ENCODE results near the gene BEND6. TPM values are rescaled to one million over a fixed set of nuclear protein-coding genes. Genes with fewer than 3 reads are reported as not detected.
"Not testable (repeated sequence)": the region's sequence is repeated elsewhere in the genome, so short reads cannot be mapped to it uniquely, and the experiment has no call there.

Gene BEND6
- total RNA-seq, 2 donors from 2014 or later: 0.53 TPM; not detected in 1

- ATAC-seq: peak; percentile 27
- intact Hi-C loops (cut with DNase I, micrococcal nuclease): no loop called here
Observed at GRCh38 chr6:56961151-56961550, 6.2 kb downstream of the BEND6 start.

GRCh38 chr6:56962441-56962840 lies 7.5 kb downstream of the BEND6 start:
- ATAC-seq (no peak), DNase-seq (no peak)
- intact Hi-C loops (cut with DNase I, micrococcal nuclease): no loop called here

More at GRCh38 chr6:56961151-56961550, 6.2 kb downstream of the BEND6 start:
- no peak for DNase-seq

- ATAC-seq (no peak), DNase-seq (no peak)
- intact Hi-C loops (cut with DNase I, micrococcal nuclease): no loop called here
Observed at GRCh38 chr6:56963043-56963442, 8.1 kb downstream of the BEND6 start.

GRCh38 chr6:56963793-56964192 lies 8.9 kb downstream of the BEND6 start:
- no peak for ATAC-seq
- intact Hi-C loops (cut with DNase I, micrococcal nuclease): no loop called here
- DNase-seq: no peak

GRCh38 chr6:56965126-56965525 lies 10.2 kb downstream of the BEND6 start:
- ATAC-seq: no peak
- intact Hi-C loops (cut with DNase I, micrococcal nuclease): no loop called here
- DNase-seq: no peak

GRCh38 chr6:56970849-56971248 lies 15.9 kb downstream of the BEND6 start:
- intact Hi-C loops (cut with DNase I, micrococcal nuclease): no loop called here
- no peak for DNase-seq
- no peak for ATAC-seq

GRCh38 chr6:56977192-56977591 lies 22.3 kb downstream of the BEND6 start:
- ATAC-seq (no peak), DNase-seq (no peak)

GRCh38 chr6:56978530-56978929 lies 23.6 kb downstream of the BEND6 start:
- DNase-seq (no peak), ATAC-seq (no peak)
- intact Hi-C loops (cut with DNase I, micrococcal nuclease): no loop called here

More at GRCh38 chr6:56977192-56977591, 22.3 kb downstream of the BEND6 start:
- intact Hi-C loops (cut with DNase I, micrococcal nuclease): no loop called here

- ATAC-seq (no peak), DNase-seq (no peak)
- intact Hi-C loops (cut with DNase I, micrococcal nuclease): no loop called here
Observed at GRCh38 chr6:56984361-56984760, 29.5 kb downstream of the BEND6 start.

- no peak for DNase-seq
- intact Hi-C loops (cut with DNase I, micrococcal nuclease): no loop called here
- no peak for ATAC-seq
Observed at GRCh38 chr6:56984884-56985283, 30.0 kb downstream of the BEND6 start.

GRCh38 chr6:56986611-56987010 lies 31.7 kb downstream of the BEND6 start:
- ATAC-seq (no peak), DNase-seq (no peak)
- intact Hi-C loops (cut with DNase I, micrococcal nuclease): no loop called here

- no peak for ATAC-seq
- DNase-seq: no peak
- intact Hi-C loops (cut with DNase I, micrococcal nuclease): no loop called here
Observed at GRCh38 chr6:56988145-56988544, 33.2 kb downstream of the BEND6 start.

- intact Hi-C loops (cut with DNase I, micrococcal nuclease): no loop called here
- ATAC-seq (no peak), DNase-seq (no peak)
Observed at GRCh38 chr6:56992036-56992435, 37.1 kb downstream of the BEND6 start.

GRCh38 chr6:56992703-56993102 lies 37.8 kb downstream of the BEND6 start:
- no peak for ATAC-seq
- intact Hi-C loops (cut with DNase I, micrococcal nuclease): no loop called here
- no peak for DNase-seq

GRCh38 chr6:56995347-56995902 lies 40.5 kb downstream of the BEND6 start:
- DNase-seq (no peak), ATAC-seq (no peak)
- intact Hi-C loops (cut with DNase I, micrococcal nuclease): no loop called here

GRCh38 chr6:56996401-56996800 lies 41.5 kb downstream of the BEND6 start:
- no peak for ATAC-seq
- intact Hi-C loops (cut with DNase I, micrococcal nuclease): no loop called here
- no peak for DNase-seq

GRCh38 chr6:56999049-56999448 lies 44.1 kb downstream of the BEND6 start:
- no peak for ATAC-seq
- no peak for DNase-seq
- intact Hi-C loops (cut with DNase I, micrococcal nuclease): no loop called here

GRCh38 chr6:56999748-57000147 lies 44.8 kb downstream of the BEND6 start:
- ATAC-seq; intact Hi-C loops (cut with DNase I, micrococcal nuclease); DNase-seq: not testable (repeated sequence)

- intact Hi-C loops (cut with DNase I, micrococcal nuclease): no loop called here
- no peak for ATAC-seq
- no peak for DNase-seq
Observed at GRCh38 chr6:57002197-57002596, 47.3 kb downstream of the BEND6 start.

- no peak for ATAC-seq
- DNase-seq: no peak
- intact Hi-C loops (cut with DNase I, micrococcal nuclease): no loop called here
Observed at GRCh38 chr6:57004292-57004691, 49.4 kb downstream of the BEND6 start.

GRCh38 chr6:57006101-57006500 lies 51.2 kb downstream of the BEND6 start:
- DNase-seq: no peak
- intact Hi-C loops (cut with DNase I, micrococcal nuclease): no loop called here
- no peak for ATAC-seq
